GM18505 (cell line): ENCODE data around the gene GPR161.

Source experiments
- ATAC-seq: cut with Tn5 transposase; IDR thresholded peaks from one replicate; pipeline ENCODE4 v1.9.1; 2021; ENCODE audit not compliant: unreplicated experiment
- POLR2A ChIP-seq: IDR thresholded peaks from 4 replicates; pipeline ENCODE4 v1.6.1; 2011; ENCODE audit warnings: borderline replicate concordance; ENCODE audit not compliant: insufficient read depth, insufficient read length; ENCODE audit errors: extremely low read depth

Gene GPR161

DNA sequence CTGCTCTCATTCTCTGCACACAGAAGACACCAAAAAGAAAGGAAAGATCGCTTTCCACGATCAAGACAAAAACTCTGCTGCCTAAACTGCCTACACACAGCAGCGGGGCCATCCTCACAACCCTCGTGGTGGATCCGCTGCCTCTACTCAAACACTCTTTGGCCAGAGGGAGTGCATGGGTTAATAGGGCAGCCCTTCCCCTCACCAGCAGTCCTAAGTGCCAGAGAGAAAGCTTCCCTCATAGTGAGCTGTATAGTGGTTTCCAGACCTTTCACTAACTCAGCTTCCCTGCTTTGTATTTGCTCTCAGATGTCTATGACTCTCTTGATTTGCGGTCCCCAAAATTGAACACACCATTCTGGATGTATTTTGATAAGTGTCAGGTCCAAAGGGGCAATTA lies 30.9 kb downstream of the GPR161 start:
- TF ChIP-seq POLR2A = no peak
- no peak for ATAC-seq

DNA sequence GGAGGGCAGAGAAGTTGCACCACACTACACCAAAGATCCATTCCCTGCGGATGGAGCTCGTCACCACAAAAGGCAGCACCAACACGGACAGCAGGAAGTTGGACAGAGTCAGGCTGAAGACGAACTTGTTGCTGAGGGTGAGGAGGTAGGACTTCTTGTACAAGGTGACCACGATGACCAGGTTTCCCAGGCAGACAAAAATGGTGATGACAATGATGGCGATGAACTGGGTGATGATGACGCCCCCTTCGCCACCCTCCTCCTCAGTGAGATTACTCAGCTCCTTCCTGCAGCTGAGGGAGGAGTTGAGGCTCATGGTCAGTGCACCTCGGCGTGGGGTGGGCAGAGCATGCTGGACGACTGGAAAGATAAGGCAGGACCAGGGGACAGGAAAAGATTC lies 32.2 kb downstream of the GPR161 start:
- no peak for ATAC-seq
- no peak for TF ChIP-seq POLR2A

DNA sequence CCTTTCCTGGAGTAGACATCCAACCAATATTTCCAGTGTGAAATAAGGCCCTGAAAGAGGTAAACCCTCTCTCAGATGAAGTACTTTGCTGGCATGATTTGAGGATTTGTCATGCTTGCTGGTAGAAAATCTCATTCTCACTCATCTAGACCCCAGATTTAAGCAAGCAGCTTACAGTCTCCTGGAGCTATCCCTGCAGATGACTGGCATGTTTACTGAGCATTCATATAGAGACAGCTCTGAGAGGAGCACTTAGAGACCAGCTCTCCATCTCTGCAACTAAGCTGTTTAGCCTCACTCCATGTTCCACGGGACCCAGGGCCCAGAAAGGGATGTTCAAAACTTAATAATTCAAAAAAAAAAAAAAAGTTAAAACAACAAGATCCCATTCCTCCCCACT lies 34.2 kb downstream of the GPR161 start:
- no peak for ATAC-seq
- TF ChIP-seq POLR2A = no peak

DNA sequence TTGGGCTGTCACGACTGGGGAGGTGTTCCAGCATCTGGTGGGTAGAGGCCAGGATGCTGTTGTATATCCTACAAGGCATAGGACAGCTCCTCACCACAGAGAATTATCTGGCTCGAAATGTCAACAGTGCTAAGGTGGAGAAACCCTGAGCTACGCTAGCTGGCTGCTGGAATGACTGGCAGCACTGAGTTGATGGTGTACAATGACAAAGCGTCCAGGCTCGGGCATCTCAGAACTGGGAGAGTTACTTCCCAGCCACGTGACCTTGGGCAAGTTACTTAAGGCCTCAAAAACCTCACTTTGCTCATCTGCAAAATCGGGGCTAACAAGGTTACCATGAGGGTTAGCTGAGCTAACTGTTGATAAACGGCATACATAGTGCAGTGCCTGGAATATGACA lies 35.4 kb downstream of the GPR161 start:
- no peak for TF ChIP-seq POLR2A
- ATAC-seq = no peak

DNA sequence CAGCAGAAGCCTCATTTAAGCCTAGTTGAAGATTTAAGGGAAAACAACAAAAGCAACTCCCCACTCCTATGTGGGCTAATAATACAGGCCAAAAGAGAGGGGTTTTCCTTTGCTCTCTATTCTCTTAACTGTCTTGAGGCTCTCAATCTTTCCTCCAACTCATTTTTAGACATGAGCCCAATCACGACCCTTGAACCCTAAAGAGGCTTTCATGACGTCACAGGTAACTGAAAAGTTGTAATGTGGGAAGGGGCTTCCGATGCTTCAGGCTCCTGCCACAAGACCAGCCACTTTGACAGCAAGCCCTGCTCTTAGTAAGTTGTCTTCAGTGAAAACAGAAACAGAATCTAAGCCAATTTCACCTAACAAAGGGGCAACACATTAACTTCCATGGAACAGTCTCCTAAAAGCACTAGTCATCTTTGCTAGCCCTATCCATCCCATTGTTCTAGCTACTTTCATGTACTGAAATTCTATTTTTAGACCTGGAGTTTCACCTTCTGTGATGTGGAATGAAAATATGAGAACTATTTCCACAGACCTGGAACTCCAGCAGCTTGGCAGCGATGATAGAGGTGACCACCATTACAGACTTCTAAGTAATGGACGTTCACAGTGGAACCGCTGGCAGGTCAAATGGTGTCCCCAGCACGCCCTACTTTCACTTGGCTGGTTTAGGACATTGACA lies 36.3 kb downstream of the GPR161 start:
- ATAC-seq = no peak
- TF ChIP-seq POLR2A = no peak

DNA sequence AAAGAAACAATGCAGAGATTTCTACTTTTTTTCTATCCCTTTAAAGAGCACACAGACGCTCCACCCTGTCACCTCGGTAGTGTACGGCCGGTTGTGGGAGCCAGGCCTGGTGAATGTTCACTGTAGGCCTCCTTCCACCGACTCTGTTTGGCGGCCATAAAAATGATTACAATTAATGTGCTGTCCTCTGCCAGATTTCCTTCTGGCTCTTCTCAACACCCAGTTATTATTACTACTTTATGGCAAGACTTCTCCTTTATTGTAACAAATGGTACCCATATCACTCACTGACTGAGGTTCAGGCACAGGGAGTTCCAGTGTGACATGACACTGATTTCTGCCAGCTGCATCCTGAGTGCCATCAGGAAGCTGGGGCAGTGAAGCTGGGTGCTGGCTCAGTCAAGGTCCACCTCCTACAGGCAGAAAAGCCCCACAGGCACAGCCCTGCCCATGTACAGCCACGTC lies 37.4 kb downstream of the GPR161 start:
- no peak for TF ChIP-seq POLR2A
- ATAC-seq = no peak

DNA sequence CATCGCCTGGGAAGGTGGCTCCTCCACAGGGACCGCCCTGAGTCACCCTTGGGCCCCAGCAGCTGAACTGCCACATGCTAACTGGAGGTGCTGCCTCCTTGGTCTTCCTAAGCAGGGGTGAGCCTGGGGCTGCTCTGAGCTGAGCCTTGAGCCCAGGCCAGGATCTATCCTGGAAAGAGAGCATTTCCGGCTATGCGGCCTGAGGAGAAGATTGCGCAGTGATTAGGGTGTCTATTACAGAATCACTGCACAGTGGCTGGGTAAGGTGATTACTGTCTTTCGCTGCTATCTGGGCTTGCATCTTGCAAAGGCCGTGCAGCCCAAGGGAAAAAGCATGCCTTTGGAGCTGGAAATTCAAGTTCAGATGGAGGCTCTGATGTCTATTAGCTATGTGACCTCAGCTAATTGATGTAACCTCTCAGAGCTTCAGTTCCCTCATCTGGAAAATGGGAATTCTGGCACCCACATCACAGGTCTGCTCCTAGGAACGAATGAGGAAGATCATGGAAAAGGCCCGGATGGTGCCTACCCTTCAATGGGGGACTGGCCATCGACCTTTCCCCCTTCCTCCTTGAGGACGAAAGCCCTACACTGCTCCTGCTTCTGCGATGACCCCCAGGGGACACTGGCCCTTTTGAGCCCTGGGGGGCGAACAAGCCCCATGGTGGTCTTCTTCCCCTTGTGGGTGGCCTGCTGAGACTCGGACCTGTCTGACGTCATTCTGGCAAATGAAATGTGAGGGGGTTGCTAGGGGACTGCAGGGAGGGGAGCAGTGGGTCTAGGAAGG lies 38.0 kb downstream of the GPR161 start:
- ATAC-seq = no peak
- TF ChIP-seq POLR2A = no peak

DNA sequence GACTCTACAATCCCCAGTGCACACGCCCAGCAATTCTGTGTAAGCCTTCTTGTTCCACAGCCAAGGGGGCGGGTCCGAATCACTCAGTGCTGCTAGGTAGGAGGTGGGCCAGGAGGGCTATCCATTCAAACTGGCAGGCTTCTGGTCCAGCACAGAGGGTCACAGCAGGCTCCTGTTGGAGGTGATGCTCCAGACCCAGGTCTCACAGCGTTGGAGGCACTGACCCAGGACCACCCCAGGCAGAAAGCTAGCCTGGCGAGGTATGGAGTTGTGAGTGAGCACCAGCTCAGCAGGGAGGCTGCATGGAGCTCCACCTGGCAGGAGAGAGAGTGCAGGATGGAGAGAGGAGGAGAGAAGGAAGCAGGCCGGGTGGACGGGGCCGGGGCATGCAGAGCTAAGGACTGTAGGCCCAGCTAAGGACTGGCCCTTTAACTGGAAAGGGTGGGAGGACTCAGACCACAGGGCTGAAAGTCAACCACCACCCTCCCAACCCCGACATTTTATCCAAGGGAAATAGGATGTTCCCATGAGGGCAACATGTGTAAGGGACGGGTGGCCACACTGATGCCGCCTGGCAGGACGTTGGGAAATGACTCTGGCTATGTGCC lies 38.7 kb downstream of the GPR161 start:
- no peak for ATAC-seq
- no peak for TF ChIP-seq POLR2A

DNA sequence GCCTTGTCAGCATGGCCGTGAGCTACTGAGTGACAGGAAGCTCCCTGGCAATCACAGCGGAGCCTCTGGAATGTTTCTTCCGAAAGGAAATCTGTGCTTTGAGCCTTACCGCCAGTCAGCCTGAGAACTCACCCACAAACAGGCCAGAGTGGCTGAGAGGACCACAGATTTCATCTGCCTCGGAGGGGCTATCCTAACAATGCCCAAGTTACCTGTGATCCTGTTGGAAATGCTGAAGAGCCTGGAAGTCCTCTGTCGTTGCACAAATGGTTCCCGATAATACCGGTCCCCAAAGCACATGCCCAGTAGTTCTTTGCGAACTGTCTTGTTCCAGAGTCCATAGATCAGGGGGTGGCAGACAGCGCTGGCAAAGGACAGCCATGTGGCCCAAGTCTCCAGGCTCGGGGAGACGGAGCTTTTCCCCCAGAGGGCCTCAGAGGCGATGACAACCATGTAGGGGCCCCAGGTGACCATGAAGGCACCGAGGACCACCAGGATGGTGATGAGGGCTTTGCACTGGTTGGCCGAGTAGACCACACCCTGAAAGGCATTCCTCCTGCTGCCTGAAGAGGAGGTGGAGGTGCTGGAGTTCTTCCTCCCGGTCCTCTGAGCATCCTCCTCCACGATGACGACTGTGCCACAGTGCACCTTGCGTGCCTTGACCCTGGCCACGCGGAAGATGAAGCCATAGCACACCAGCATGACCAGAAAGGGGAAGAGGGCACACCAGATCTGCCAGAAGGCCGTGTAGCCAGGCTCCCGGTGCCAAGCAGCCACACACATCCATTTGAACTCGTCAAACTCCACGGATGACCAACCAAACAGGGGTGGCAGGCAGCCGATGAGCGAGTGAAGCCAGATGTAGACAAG lies 40.2 kb downstream of the GPR161 start:
- no peak for TF ChIP-seq POLR2A
- no peak for ATAC-seq

DNA sequence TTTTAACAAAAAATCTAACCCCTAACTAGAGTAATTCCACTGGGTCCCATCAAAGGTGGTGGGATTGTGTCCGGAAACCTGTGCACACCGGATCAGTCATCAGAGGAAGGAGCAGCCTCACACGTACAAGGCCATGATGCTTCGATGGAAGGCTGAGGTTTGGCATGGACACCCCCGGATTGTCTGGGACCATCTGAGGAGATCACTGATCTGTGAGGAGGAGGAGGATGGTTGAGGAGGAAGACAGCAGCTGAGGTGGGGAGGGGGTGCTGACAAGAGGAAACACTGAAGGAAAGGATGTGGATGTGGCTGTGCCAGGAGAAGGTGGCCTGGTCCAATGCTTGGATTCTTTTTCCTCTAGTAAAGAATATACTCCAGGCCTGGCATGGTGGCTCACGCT lies 41.3 kb downstream of the GPR161 start:
- no peak for TF ChIP-seq POLR2A
- no peak for ATAC-seq

DNA sequence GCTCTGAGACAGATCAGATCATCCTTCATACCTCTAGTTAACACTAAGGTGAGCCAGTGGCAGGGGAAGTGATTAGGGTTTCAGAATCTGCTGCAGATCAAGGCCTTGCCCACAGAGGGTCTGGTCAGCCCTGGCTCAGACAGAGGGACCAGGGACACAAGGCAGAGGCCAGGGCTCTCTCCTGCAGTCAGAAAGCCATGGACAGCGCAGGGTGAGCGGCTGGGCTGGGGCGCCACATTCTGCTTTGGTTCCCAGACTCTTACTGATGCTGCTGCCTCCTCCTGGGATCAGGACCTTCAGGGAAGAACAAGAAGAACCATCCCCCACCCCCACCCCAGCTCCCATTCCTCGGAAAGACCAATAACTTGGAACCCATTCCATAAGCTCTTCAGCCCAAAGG lies 43.1 kb downstream of the GPR161 start:
- no peak for TF ChIP-seq POLR2A
- ATAC-seq = no peak

DNA sequence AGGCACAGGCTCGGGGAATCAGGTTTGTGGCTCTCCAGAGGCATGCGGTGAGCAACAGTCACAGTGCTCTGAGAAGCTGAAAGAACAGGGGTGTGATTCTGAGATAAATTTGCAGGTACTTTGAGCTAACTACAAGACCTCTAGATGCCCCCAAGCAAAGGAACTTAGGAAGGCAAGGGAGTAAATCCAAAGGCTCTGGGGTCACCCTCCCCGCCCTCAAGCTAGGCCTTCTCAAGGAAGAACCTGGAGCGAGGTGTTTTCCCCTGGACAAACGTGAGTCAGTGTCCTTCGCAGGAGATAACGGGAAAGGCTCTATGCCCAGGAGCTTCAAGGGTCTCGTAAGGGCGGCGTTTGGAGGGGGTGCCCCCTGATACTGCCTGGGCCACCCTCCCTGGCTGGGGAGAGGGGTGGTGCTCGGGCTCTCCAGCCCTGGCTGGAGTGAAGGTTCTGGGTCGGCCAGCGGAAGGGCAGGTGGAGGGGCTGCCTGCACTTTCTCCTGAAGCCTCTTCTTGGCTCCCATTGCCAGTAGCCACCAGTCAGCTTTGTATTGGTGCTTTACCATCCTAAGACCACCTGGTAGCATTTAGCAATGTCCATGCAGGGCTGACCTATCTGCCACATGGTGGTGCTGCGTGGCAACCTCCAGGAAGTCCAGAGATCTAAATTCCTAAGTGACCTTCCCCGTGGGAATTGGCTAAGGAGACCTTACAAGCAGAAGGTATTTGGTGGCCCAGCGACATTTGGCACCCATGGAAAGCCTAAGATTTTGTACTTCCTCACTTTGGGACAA lies 44.0 kb downstream of the GPR161 start:
- ATAC-seq = no peak
- no peak for TF ChIP-seq POLR2A
